AML-193 (cell line): ENCODE results near the gene KIF21B.
A peak's percentile ranks its signal among the peaks of the same experiment; 100 is the strongest.

Experiments used
- DNase-seq, 2 experiments: peaks; one replicate each; lab custom pipeline; 2025; lab: John Stamatoyannopoulos, UW

The KIF21B gene

DNA sequence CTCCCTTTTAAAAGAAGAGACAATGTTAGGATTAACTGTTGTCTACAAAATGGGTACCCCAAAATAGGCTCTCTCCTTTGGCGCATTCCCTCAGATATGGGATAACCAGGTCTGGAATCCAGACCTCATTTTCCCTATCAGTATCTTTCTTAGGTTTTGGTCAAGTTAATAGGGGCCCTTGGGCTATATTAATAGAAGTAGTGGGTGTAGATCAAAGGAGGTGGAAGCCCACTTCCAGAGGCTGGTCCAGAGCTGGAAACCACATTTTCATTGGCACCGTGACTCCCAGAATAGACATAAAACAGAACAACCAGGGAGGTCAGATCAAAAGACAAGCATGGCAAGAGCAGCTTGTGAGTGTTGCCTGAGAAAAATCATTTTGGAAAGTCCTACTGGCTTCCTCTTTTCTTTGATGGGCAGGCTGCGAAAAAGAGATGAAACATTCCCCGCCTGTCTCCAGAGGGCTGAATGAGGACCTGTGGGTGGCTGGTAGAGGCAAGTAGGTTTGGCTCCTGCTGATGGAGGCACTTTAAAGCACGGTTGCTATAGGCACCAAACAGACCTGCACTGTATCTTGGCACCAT lies 25.8 kb upstream of the KIF21B start:
- DNase-seq: no peak

GRCh38 chr1:201048521-201048920 lies 25.0 kb upstream of the KIF21B start:
- no peak for DNase-seq

DNA sequence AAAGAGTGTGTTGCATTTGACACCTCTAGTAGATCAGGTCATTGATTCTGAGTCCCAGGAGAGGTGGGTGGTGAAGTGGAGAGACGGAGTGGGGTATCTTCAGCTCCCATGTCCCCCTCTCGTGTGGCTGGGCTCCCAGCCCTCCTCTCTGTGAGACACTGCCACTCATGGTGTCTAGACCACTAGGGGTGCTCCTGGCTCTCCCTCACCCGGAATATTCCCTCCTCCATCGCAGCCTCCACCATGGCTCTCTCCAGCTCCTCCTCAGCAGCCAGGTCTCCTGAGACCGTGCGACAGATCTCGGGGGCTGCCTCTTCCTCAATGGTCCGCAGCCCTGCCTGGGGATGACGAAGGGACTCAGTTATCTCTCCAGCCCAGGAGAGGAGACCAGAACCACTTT lies 20.6 kb upstream of the KIF21B start:
- no peak for DNase-seq

DNA sequence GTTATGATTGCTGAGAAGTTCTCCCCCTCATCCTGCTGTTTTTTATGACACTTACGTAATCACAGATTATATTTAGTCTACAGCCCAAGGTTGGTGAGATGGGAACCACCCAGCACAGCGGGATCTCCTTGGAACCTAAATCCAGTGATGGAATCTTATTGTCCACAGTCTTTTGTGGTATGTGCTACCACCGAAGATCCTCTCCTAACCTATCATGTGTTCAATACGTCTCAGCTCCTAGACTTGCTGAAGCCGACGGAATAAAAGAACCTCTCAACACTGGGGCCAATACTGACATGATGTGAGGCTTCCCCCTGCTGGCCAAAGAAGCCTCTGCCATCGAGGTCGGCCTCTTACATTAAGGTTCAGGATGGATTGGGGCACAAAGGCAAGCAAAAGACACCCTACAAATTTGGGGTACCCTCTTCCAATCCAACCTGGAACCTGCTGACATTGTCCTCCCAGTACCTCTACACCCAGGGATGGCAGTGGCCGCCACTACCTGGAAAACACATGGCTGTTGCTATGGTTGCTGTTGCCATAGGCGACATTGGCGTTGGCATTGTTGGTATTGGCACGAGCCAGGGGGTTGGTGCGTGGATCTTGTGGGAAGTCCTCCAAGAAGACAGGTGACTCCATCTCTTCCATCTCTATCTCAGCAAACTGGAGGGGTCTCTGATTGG lies 19.4 kb upstream of the KIF21B start:
- peak; percentile 64 to 65 for DNase-seq

- DNase-seq: no peak
These were observed 17.5 kb upstream of the KIF21B start for GRCh38 chr1:201041011-201041410.

GRCh38 chr1:201039876-201040275 lies 16.4 kb upstream of the KIF21B start:
- DNase-seq: no peak

GRCh38 chr1:201039418-201039817 lies 15.9 kb upstream of the KIF21B start:
- DNase-seq: no peak

- no peak for DNase-seq
These were observed 14.8 kb upstream of the KIF21B start for GRCh38 chr1:201038186-201038876.

DNA sequence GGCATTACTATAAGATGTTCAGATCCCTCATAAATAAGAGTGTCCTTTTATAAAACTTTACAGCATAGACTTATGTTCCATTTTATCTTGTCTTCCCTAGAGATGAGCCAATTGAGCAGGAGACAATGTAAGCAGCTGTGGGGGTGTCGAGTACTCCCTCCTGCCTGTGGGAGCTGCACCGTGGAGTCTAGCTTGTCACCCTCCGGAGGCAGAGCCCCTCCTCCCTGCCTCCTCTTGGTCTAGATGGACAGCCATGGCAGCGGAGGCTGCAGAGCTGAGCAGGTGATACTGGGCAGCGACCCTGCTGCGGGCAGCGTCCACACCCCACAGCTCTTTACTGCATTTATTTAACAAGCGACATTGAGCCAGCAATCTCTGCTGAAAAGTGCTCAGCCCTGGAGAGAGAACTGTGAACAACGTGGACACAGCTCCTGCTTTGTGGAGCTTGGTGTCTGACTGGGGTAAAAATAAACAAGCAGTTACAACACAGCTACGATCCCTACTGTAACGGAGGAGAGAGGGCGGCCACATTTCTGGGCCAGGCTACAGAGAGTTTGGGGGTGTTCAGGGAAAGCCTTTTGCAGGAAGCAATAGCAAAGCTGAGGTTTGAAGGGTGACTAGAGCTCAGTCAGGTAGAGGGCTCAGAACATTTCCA lies 12.8 kb upstream of the KIF21B start:
- DNase-seq: no peak

- no peak for DNase-seq
These were observed 11.2 kb upstream of the KIF21B start for GRCh38 chr1:201034671-201035070.

- no peak for DNase-seq
These were observed 8.9 kb upstream of the KIF21B start for GRCh38 chr1:201032408-201032807.

- peak; percentile 14 to 34 for DNase-seq
These were observed 5.0 kb upstream of the KIF21B start for GRCh38 chr1:201028461-201028889.

GRCh38 chr1:201026836-201027235 lies 3.3 kb upstream of the KIF21B start:
- peak; percentile 80 to 82 for DNase-seq

- no peak for DNase-seq
These were observed 2.7 kb upstream of the KIF21B start for GRCh38 chr1:201026234-201026633.

GRCh38 chr1:201025571-201026002 lies 2.1 kb upstream of the KIF21B start:
- peak; percentile 5 to 12 for DNase-seq

DNA sequence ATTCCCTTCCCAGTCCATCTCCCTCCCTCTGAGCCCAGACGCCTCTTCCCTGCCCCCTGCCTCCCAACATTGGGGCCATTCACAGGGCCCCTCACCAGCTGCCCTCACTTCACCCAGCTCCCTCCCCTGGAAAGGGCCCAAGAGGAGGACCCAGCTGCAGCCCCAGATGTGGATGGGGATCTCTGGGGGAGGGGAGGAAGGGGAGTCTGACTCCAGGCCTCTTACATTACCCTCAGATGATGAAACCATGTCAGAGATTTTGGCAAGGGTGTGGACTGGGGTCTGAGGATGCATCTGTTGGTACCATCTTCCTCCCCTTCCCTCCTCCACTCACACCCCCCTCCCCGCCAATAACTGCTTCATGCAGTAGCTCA lies 1.1 kb upstream of the KIF21B start:
- no peak for DNase-seq

GRCh38 chr1:201023920-201024624 lies 558 bp upstream of the KIF21B start:
- DNase-seq: no peak

DNA sequence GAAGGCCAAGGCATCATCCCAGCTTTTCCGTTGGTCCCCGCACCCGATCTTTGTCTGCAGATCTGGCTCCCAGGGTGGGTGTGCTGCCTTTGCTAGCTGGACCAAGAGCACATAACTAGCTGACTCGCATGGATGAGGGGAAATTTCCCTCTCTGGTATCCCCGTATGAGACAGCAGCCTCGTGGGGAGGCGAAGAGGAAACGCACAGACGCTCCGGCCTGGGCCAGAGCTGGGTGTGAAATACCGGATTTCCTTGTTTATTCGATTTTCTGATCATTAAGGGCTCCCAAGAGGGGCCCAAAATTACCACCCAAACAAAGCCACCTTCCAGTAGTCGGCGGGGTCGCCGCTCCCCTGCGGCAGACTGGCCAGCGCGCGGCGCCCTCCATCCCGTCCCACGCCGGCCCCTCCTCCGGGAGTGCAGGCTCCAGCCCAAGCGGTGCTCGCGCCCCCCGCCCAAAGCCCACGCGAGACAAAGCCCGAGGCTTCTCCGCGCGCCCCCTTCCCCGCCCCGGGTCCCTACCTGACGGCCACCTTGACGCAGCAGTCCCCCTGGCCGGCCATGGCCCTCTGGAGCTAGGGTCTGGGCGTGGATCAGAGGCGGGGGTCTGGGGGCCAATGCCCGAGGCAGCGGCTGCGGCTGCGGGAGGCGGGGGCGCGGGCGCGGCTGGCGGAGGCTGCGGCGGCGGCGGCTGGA lies 546 bp downstream of the KIF21B start:
- DNase-seq: peak; percentile 11 to 14

DNA sequence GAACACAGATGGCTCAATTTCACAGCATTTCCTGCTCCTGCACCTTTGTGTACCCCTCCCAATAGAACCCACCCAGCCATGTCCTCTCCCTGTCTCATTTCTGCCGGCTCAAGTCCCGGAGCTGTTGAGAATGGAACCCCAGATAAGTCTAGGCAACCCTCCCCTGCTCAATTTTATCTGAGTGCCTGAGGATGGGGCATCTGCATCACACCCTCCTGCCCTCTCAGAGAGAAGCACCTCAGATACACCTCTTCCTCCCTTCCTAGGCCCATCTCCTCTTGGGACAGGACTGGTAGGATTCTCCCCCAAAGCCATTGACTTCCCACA lies 1.1 kb downstream of the KIF21B start:
- no peak for DNase-seq

GRCh38 chr1:201021630-201022492 lies 1.7 kb downstream of the KIF21B start:
- DNase-seq: no peak
